ENCODE data around the gene CNTN4. TPM values are rescaled to one million over a fixed set of nuclear protein-coding genes. Genes with fewer than 3 reads are reported as not detected.

The CNTN4 gene
- total RNA-seq, 1 experiment from 2014 or later: 51.3 TPM

GRCh38 chr3:2686816-2687502, 588.3 kb downstream of the CNTN4 start:
- DNase-seq: no peak
- Histone ChIP-seq H3K9me3 (no peaks in the 10 kb centered on the region), H3K27me3 (replicated peaks; ENCODE audit: control insufficient read depth, insufficient read depth, low read length) (no peaks in the 10 kb centered on the region), H3K4me1 (no peaks in the 10 kb centered on the region), H3K36me3 (ENCODE audit: control insufficient read depth, insufficient read depth, low read length) (no peaks in the 10 kb centered on the region), H3K4me3 (ENCODE audit: low read depth, low read length) (no peak overlapping the region)
- Mint-ChIP-seq H3K4me3 (ENCODE audit: unreplicated experiment) (no peak overlapping the region), H3K36me3 (ENCODE audit: insufficient read depth, unreplicated experiment) (no peaks in the 10 kb centered on the region), H3K4me1 (ENCODE audit: low read depth, unreplicated experiment) (no peaks in the 10 kb centered on the region), H3K9me3 (ENCODE audit: unreplicated experiment) (no peaks in the 10 kb centered on the region), H3K27me3 (ENCODE audit: insufficient read depth, unreplicated experiment) (no peaks in the 10 kb centered on the region), H3K27ac (ENCODE audit: unreplicated experiment) (no peak overlapping the region)
- intact Hi-C loops (cut with micrococcal nuclease; ENCODE audit: unreplicated experiment): no loop called here
- BruUV-seq (replicated peaks): no TSS peak
- ChIA-PET CTCF (no interaction called here), POLR2A (interaction anchor here (0.6 kb wide), 1 partner anchor 174 kb away, joined by 3 read pairs; no protein-coding TSS in a partner anchor)
- TF ChIP-seq CTCF (IDR thresholded peaks at IDR 0.05; ENCODE audit: insufficient read depth in 1 of 2, low read depth in 1 of 2, low read length in 1 of 2, severe bottlenecking in 1 of 2, unreplicated experiment in 1 of 2): no peak

- no peaks in the 10 kb centered on the region for H3K36me3 Mint-ChIP-seq (ENCODE audit: insufficient read depth, unreplicated experiment)
- no peaks in the 10 kb centered on the region for H3K4me1 Mint-ChIP-seq (ENCODE audit: low read depth, unreplicated experiment)
- CTCF ChIA-PET: no interaction called here
- TF ChIP-seq CTCF (IDR thresholded peaks at IDR 0.05; ENCODE audit: insufficient read depth in 1 of 2, low read depth in 1 of 2, low read length in 1 of 2, severe bottlenecking in 1 of 2, unreplicated experiment in 1 of 2): no peak
- no peak overlapping the region for H3K4me3 Mint-ChIP-seq (ENCODE audit: unreplicated experiment)
- BruUV-seq (replicated peaks): no TSS peak
- no peaks in the 10 kb centered on the region for H3K27me3 Mint-ChIP-seq (ENCODE audit: insufficient read depth, unreplicated experiment)
- Histone ChIP-seq H3K4me3 (ENCODE audit: low read depth, low read length) (no peak overlapping the region), H3K4me1 (no peaks in the 10 kb centered on the region), H3K36me3 (ENCODE audit: control insufficient read depth, insufficient read depth, low read length) (no peaks in the 10 kb centered on the region), H3K9me3 (no peaks in the 10 kb centered on the region), H3K27me3 (replicated peaks; ENCODE audit: control insufficient read depth, insufficient read depth, low read length) (no peaks in the 10 kb centered on the region)
- no peaks in the 10 kb centered on the region for H3K9me3 Mint-ChIP-seq (ENCODE audit: unreplicated experiment)
- intact Hi-C loops (cut with micrococcal nuclease; ENCODE audit: unreplicated experiment): no loop called here
- POLR2A ChIA-PET: no interaction called here
- H3K27ac Mint-ChIP-seq (ENCODE audit: unreplicated experiment): no peak overlapping the region
- DNase-seq: no peak
Measured at GRCh38 chr3:2697589-2697988, 598.9 kb downstream of the CNTN4 start.

GRCh38 chr3:2701471-2701870, 602.8 kb downstream of the CNTN4 start:
- ChIA-PET CTCF (no interaction called here), POLR2A (no interaction called here)
- Mint-ChIP-seq H3K4me1 (ENCODE audit: low read depth, unreplicated experiment) (no peaks in the 10 kb centered on the region), H3K27ac (ENCODE audit: unreplicated experiment) (no peak overlapping the region), H3K36me3 (ENCODE audit: insufficient read depth, unreplicated experiment) (no peaks in the 10 kb centered on the region), H3K27me3 (ENCODE audit: insufficient read depth, unreplicated experiment) (no peaks in the 10 kb centered on the region), H3K4me3 (ENCODE audit: unreplicated experiment) (no peak overlapping the region), H3K9me3 (ENCODE audit: unreplicated experiment) (no peaks in the 10 kb centered on the region)
- Histone ChIP-seq H3K27me3 (replicated peaks; ENCODE audit: control insufficient read depth, insufficient read depth, low read length) (no peaks in the 10 kb centered on the region), H3K9me3 (no peaks in the 10 kb centered on the region), H3K36me3 (ENCODE audit: control insufficient read depth, insufficient read depth, low read length) (no peaks in the 10 kb centered on the region), H3K4me3 (ENCODE audit: low read depth, low read length) (no peak overlapping the region), H3K4me1 (no peaks in the 10 kb centered on the region)
- BruUV-seq (replicated peaks): no TSS peak
- intact Hi-C loops (cut with micrococcal nuclease; ENCODE audit: unreplicated experiment): no loop called here
- DNase-seq: no peak
- TF ChIP-seq CTCF (IDR thresholded peaks at IDR 0.05; ENCODE audit: insufficient read depth in 1 of 2, low read depth in 1 of 2, low read length in 1 of 2, severe bottlenecking in 1 of 2, unreplicated experiment in 1 of 2): no peak
